SK-N-MC (cell line): ENCODE measurements around the gene KCNJ4.

ENCODE experiments used
- FOXP2 ChIP-seq: optimal IDR thresholded peaks from 2 replicates; pipeline ENCODE3; 2011; ENCODE audit warnings: mild to moderate bottlenecking, moderate library complexity; ENCODE audit not compliant: insufficient read depth; ENCODE audit errors: extremely low read length, control extremely low read depth
- POLR2AphosphoS5 ChIP-seq: IDR thresholded peaks from 2 replicates; pipeline ENCODE4 v1.6.1; 2012; ENCODE audit warnings: mild to moderate bottlenecking, low read depth, low read length, borderline replicate concordance

DNA sequence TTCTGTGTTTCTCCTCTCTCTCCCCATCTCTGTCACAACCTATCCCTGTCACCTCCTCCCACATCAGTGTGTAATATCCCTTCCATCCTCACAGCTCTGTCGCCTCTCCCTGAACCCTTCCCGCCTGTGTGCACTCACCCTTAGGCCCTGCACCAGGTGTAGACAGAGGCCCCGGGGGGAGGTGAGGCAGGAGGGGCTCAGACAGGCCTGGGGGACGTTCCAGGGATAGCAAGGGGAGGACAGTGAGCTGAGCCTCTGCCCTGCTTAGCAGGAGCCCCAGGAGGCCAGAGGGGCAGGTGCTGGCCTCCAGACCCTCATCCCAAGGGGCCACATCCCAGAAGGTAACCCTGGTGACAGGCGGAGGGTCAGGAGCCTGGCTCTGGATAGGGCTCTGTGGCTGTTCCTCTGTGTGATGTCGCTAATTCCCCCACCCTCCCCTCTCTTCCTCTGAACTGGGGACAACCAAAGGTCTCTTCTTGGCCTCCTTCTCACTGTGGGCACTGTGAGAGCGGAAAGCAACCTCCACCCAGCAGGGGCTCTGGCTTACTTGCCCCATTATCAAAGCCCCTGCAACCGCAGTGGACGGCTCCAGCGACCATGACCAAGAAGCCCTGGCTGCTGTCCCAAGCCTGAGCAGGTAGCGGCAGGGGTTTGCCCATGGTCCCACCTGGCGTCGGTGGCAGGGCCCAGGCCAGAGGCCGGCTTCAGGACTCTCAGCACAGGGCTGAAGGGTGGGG is 35.7 kb downstream of the KCNJ4 start:
- TF ChIP-seq POLR2AphosphoS5, result no peak
- no peak for TF ChIP-seq FOXP2
